ENCODE results near the gene C16orf46. TPM values are rescaled to one million over a fixed set of nuclear protein-coding genes. Genes with fewer than 3 reads are reported as not detected.

Gene C16orf46
- total and polyA plus RNA-seq, 9 of the 15 experiments (the other 6 are each of a cell fraction or from before 2014, with no cell fraction given) = 0.10 to 0.98 (median 0.41) TPM; not detected in 1

GRCh38 chr16:81035398-81035974 is 41.6 kb downstream of the C16orf46 start, which contains the start of gene ATMIN (continued):
- TF ChIP-seq NR4A1 (CRISPR knock-in tag; IDR thresholded peaks at IDR 0.05) (no peak), NR4A1 (tag; IDR thresholded peaks at IDR 0.05) (no peak), ZNF717 (CRISPR knock-in tag; IDR thresholded peaks at IDR 0.05) (no peak), ZNF778 (CRISPR knock-in tag; IDR thresholded peaks at IDR 0.05) (no peak), NR2C2 (CRISPR knock-in tag; IDR thresholded peaks at IDR 0.05) (no peak), NR2C2 (tag; IDR thresholded peaks at IDR 0.05) (no peak), BRD4 (IDR thresholded peaks at IDR 0.05) (no peak), ZC3H8 (IDR thresholded peaks at IDR 0.05) (no peak), DLX4 (CRISPR knock-in tag; IDR thresholded peaks at IDR 0.05) (no peak), CREBBP (IDR thresholded peaks at IDR 0.05; ENCODE audit: low read depth, low read length) (no peak), RBM25 (IDR thresholded peaks at IDR 0.05; ENCODE audit: low read depth, low read length, severe bottlenecking) (peak; percentile 4), ID3 (CRISPR knock-in tag; IDR thresholded peaks at IDR 0.05) (no peak), ID3 (tag; IDR thresholded peaks at IDR 0.05) (0 out of 2 replicates have a peak, but pooled peaks have one; percentile 25), PURB (CRISPR knock-in tag; IDR thresholded peaks at IDR 0.05; ENCODE audit: low read depth) (no peak), RNF219 (CRISPR knock-in tag; IDR thresholded peaks at IDR 0.05) (no peak), GABPA (tag; conservative IDR thresholded peaks at IDR 0.05; ENCODE audit: low read depth) (peak; percentile 94), ZNF395 (CRISPR knock-in tag; IDR thresholded peaks at IDR 0.05) (no peak), ETV1 (tag; conservative IDR thresholded peaks at IDR 0.05; ENCODE audit: low read depth) (no peak; the same call in 1 of the 2 replicates), SNRNP70 (optimal IDR thresholded peaks at IDR 0.05; ENCODE audit: low read depth, low read length) (no peak)
- TF ChIP-seq, protein P1, sequence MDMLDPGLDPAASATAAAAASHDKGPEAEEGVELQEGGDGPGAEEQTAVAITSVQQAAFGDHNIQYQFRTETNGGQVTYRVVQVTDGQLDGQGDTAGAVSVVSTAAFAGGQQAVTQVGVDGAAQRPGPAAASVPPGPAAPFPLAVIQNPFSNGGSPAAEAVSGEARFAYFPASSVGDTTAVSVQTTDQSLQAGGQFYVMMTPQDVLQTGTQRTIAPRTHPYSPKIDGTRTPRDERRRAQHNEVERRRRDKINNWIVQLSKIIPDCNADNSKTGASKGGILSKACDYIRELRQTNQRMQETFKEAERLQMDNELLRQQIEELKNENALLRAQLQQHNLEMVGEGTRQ (CRISPR knock-in tag; IDR thresholded peaks at IDR 0.05) = no peak
- TF ChIP-seq, protein P2, sequence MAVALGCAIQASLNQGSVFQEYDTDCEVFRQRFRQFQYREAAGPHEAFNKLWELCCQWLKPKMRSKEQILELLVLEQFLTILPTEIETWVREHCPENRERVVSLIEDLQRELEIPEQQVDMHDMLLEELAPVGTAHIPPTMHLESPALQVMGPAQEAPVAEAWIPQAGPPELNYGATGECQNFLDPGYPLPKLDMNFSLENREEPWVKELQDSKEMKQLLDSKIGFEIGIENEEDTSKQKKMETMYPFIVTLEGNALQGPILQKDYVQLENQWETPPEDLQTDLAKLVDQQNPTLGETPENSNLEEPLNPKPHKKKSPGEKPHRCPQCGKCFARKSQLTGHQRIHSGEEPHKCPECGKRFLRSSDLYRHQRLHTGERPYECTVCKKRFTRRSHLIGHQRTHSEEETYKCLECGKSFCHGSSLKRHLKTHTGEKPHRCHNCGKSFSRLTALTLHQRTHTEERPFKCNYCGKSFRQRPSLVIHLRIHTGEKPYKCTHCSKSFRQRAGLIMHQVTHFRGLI (CRISPR knock-in tag; IDR thresholded peaks at IDR 0.05) = no peak
